HepG2 (cell line): Measurements from ENCODE around the gene ACSS1. TPM values are rescaled to one million over a fixed set of nuclear protein-coding genes. Genes with fewer than 3 reads are reported as not detected.

Experiments used
- ATF6 ChIP-seq: sonication (generic); formaldehyde crosslinking; conservative IDR thresholded peaks from 2 replicates; pipeline ENCODE4 v1.4.0; 2020; ENCODE audit warnings: missing genetic modification reagents
- DRAP1 ChIP-seq: IDR thresholded peaks from 2 replicates; pipeline ENCODE4 v1.6.1; 2016; ENCODE audit warnings: missing genetic modification reagents, missing compliant biosample characterization
- ETV6 ChIP-seq: sonication (generic); formaldehyde crosslinking; conservative IDR thresholded peaks from 2 replicates; pipeline ENCODE4 v1.4.0; 2020; ENCODE audit warnings: missing genetic modification reagents
- HNRNPL ChIP-seq: fragments of 200-400 bp; formaldehyde crosslinking; IDR thresholded peaks from 2 replicates; pipeline ENCODE4 v1.6.1; 2017; ENCODE audit warnings: mild to moderate bottlenecking, low read depth, low read length
- MNT ChIP-seq: fragments of 450-650 bp; IDR thresholded peaks from 2 replicates; pipeline ENCODE4 v1.6.1; 2016
- NR2F2 ChIP-seq: IDR thresholded peaks from 2 replicates; pipeline ENCODE4 v1.6.1; 2012; ENCODE audit warnings: low read depth, inconsistent platforms, borderline replicate concordance
- PRDM4 ChIP-seq: sonication (generic); formaldehyde crosslinking; IDR thresholded peaks from 2 replicates; pipeline ENCODE4 v1.9.0; 2021; ENCODE audit warnings: missing genetic modification reagents, borderline replicate concordance
- SIN3A ChIP-seq: IDR thresholded peaks from 2 replicates; pipeline ENCODE4 v1.6.1; 2011; ENCODE audit warnings: low read depth, mild to moderate bottlenecking, control low read depth, low read length, borderline replicate concordance
- SP1 ChIP-seq, 2 experiments: fragments of 450-650 bp in 1 of 2; sonication (generic) in 1 of 2; formaldehyde crosslinking in 1 of 2; IDR thresholded peaks; 2 replicates each; pipeline versions ENCODE4 v1.4.0 to v1.6.1; 2016 to 2020; ENCODE audit warnings: missing genetic modification reagents in 1 of 2
- SP140L ChIP-seq: sonication (generic); formaldehyde crosslinking; IDR thresholded peaks from 2 replicates; pipeline ENCODE4 v1.4.0; 2020; ENCODE audit warnings: missing genetic modification reagents, borderline replicate concordance
- ZBTB39 ChIP-seq: sonication (generic); formaldehyde crosslinking; IDR thresholded peaks from 2 replicates; pipeline ENCODE4 v1.5.0; 2020; ENCODE audit warnings: missing genetic modification reagents
- ZC3H13 ChIP-seq: sonication (generic); formaldehyde crosslinking; IDR thresholded peaks from 2 replicates; pipeline ENCODE4 v1.8.1; 2023; ENCODE audit warnings: mild to moderate bottlenecking, missing genetic modification reagents, moderate library complexity
- ZNF280B ChIP-seq: sonication (generic); formaldehyde crosslinking; IDR thresholded peaks from 2 replicates; pipeline ENCODE4 v1.5.0; 2020; ENCODE audit warnings: missing genetic modification reagents, mild to moderate bottlenecking, borderline replicate concordance
- ZNF3 ChIP-seq: IDR thresholded peaks from 2 replicates; pipeline ENCODE4 v1.7.0; 2017; ENCODE audit warnings: inconsistent platforms
- ZNF552 ChIP-seq: sonication (generic); formaldehyde crosslinking; IDR thresholded peaks from 2 replicates; pipeline ENCODE4 v1.9.0; 2022; ENCODE audit warnings: missing genetic modification reagents, mild to moderate bottlenecking, borderline replicate concordance
- ZNF576 ChIP-seq: sonication (generic); formaldehyde crosslinking; IDR thresholded peaks from 2 replicates; pipeline ENCODE4 v1.4.0; 2020; ENCODE audit warnings: mild to moderate bottlenecking, missing genetic modification reagents
- ZNF589 ChIP-seq: sonication (generic); formaldehyde crosslinking; conservative IDR thresholded peaks from 2 replicates; pipeline ENCODE4 v1.8.0; 2022; ENCODE audit warnings: mild to moderate bottlenecking, moderate library complexity, missing genetic modification reagents
- polyA plus RNA-seq, 8 experiments: library from polyadenylated mRNA; depleted of rRNA in 3 of 8; stranded (reverse) in 7 of 8; unstranded in 1 of 8; fragments of >200 nt; fragmentation: Illumina TruSeq in 4 of 8; extraction: Trizol in 4 of 8; gene quantifications; 2 replicates each; pipeline versions ENCODE4 v1.2.1 to v1.2.3, GENCODE V29; 2011 to 2016; ENCODE audit warnings: low read depth in 4 of 8, missing spikeins in 1 of 8, mixed read lengths in 1 of 8; ENCODE audit not compliant: insufficient read depth in 1 of 8
- total RNA-seq, 5 experiments: library from RNA; depleted of rRNA; stranded (reverse); fragments of >200 nt; fragmentation: Illumina TruSeq; extraction: Trizol; gene quantifications; 2 replicates each; pipeline ENCODE4 v1.2.3, GENCODE V29; 2016; ENCODE audit warnings: low read depth in 1 of 5

ACSS1 gene
- total and polyA plus RNA-seq, 2 of the 13 experiments (the other 11 are each of a cell fraction or from before 2014, with no cell fraction given): 15.2 to 41.6 TPM

- TF ChIP-seq DRAP1 (CRISPR knock-in tag) (no peak), ZNF552 (CRISPR knock-in tag) (no peak), ZC3H13 (CRISPR knock-in tag) (no peak), ZNF576 (CRISPR knock-in tag) (no peak), ZNF3 (no peak), ZNF280B (CRISPR knock-in tag) (no peak), PRDM4 (CRISPR knock-in tag) (no peak), ETV6 (CRISPR knock-in tag) (peak; percentile 13; the same call in 1 of the 2 replicates), ZNF589 (CRISPR knock-in tag) (no peak), ATF6 (CRISPR knock-in tag) (no peak), MNT (no peak), SIN3A (no peak), HNRNPL (no peak), SP140L (no peak), ZBTB39 (CRISPR knock-in tag) (no peak), NR2F2 (no peak), SP1 (IDR thresholded peaks at IDR 0.05) (no peak), SP1 (CRISPR knock-in tag; IDR thresholded peaks at IDR 0.05) (no peak)
These were observed 24.5 kb downstream of the ACSS1 start (continued) for GRCh38 chr20:25033265-25033923.
